SJSA1 (cell line): ENCODE results near the gene MRPL53. TPM values are rescaled to one million over a fixed set of nuclear protein-coding genes. Genes with fewer than 3 reads are reported as not detected.

Source experiments
- DNase-seq, 2 experiments: peaks; one replicate each; pipeline ENCODE4 v3.0.0-alpha.2; 2015 to 2020; ENCODE audit warnings: low spot score in 2 of 2, low read depth in 1 of 2
- H3K27ac ChIP-seq: fragments of 250-450 bp; sonication (Bioruptor Pico); 2 replicates; pipeline ENCODE4 v1.5.1; 2020; ENCODE audit warnings: mild to moderate bottlenecking, moderate library complexity
- H3K27me3 ChIP-seq: fragments of 250-450 bp; sonication (Bioruptor Pico); replicated peaks from 2 replicates; pipeline ENCODE4 v1.5.1; 2020; ENCODE audit warnings: mild to moderate bottlenecking, moderate library complexity
- H3K36me3 ChIP-seq: fragments of 250-450 bp; sonication (Bioruptor Pico); 2 replicates; pipeline ENCODE4 v1.5.1; 2020; ENCODE audit warnings: mild to moderate bottlenecking
- H3K4me1 ChIP-seq: fragments of 250-450 bp; sonication (Bioruptor Pico); replicated peaks from 2 replicates; pipeline ENCODE4 v1.6.1; 2021; ENCODE audit warnings: mild to moderate bottlenecking
- H3K4me3 ChIP-seq: fragments of 250-450 bp; sonication (Bioruptor Pico); 2 replicates; pipeline ENCODE4 v1.5.1; 2020; ENCODE audit warnings: mild to moderate bottlenecking
- H3K9me3 ChIP-seq: fragments of 250-450 bp; sonication (Bioruptor Pico); replicated peaks from 2 replicates; pipeline ENCODE4 v1.5.1; 2020; ENCODE audit warnings: mild to moderate bottlenecking
- total RNA-seq: library from RNA; depleted of rRNA; stranded (reverse); fragments of >200 nt; shearing (Covaris generic); gene quantifications from 2 replicates; pipeline ENCODE4 v1.2.3, GENCODE V29; 2014; rRNA removed

Gene MRPL53
- total RNA-seq, 1 experiment from 2014 or later: 30.4 TPM

GRCh38 chr2:74425523-74425922 lies 47.0 kb downstream of the MRPL53 start:
- H3K27ac ChIP-seq: no peak overlapping the region
- H3K27me3 ChIP-seq: no peaks in the 10 kb centered on the region
- peaks cover 32% of the 10 kb centered on the region for H3K36me3 ChIP-seq
- no peak for DNase-seq
- H3K4me1 ChIP-seq: peaks cover 12% of the 10 kb centered on the region
- H3K4me3 ChIP-seq: no peak overlapping the region
- H3K9me3 ChIP-seq: no peaks in the 10 kb centered on the region

GRCh38 chr2:74424995-74425406 lies 47.5 kb downstream of the MRPL53 start:
- Histone ChIP-seq H3K36me3 (peaks cover 28% of the 10 kb centered on the region), H3K27ac (no peak overlapping the region), H3K4me1 (peaks cover 12% of the 10 kb centered on the region), H3K9me3 (no peaks in the 10 kb centered on the region), H3K4me3 (no peak overlapping the region), H3K27me3 (no peaks in the 10 kb centered on the region)
- no peak for DNase-seq

- Histone ChIP-seq H3K4me3 (no peak overlapping the region), H3K9me3 (no peaks in the 10 kb centered on the region), H3K36me3 (peaks cover 22% of the 10 kb centered on the region), H3K4me1 (peaks cover 12% of the 10 kb centered on the region), H3K27me3 (peaks cover 6% of the 10 kb centered on the region), H3K27ac (no peak overlapping the region)
- no peak for DNase-seq
Measured at GRCh38 chr2:74424139-74424992, 48.1 kb downstream of the MRPL53 start.

GRCh38 chr2:74423231-74424095 lies 49.0 kb downstream of the MRPL53 start:
- Histone ChIP-seq H3K4me3 (no peak overlapping the region), H3K4me1 (peaks cover 12% of the 10 kb centered on the region), H3K27ac (no peak overlapping the region), H3K36me3 (peaks cover 15% of the 10 kb centered on the region), H3K27me3 (peaks cover 7% of the 10 kb centered on the region), H3K9me3 (no peaks in the 10 kb centered on the region)
- no peak for DNase-seq

Other genes starting within 250 kb of the MRPL53 start
- gene SLC4A5, start 129.3 kb downstream of the MRPL53 start, total RNA-seq: 0.08 TPM in 1 of 2 replicates, not detected in the other
- gene DCTN1, start 92.4 kb downstream of the MRPL53 start, total RNA-seq: 95.2 and 136 TPM in 2 replicates
- gene C2orf81, start 51.1 kb downstream of the MRPL53 start, total RNA-seq: 0.34 and 1.3 TPM in 2 replicates
- 13.8 and 15.2 TPM in 2 replicates for gene WDR54, start 51.0 kb downstream of the MRPL53 start, total RNA-seq
- 5.6 and 8.7 TPM in 2 replicates for gene RTKN, start 30.7 kb downstream of the MRPL53 start, total RNA-seq
- 10.1 and 14.0 TPM in 2 replicates for gene INO80B, start 17.6 kb downstream of the MRPL53 start, total RNA-seq
- 36.1 and 39.6 TPM in 2 replicates for gene WBP1, start 14.2 kb downstream of the MRPL53 start, total RNA-seq
- 38.7 and 41.2 TPM in 2 replicates for gene MOGS, start 7.3 kb downstream of the MRPL53 start, total RNA-seq
- 5.4 and 12.4 TPM in 2 replicates for gene CCDC142, start 10.3 kb upstream of the MRPL53 start, total RNA-seq
- 19.8 and 22.9 TPM in 2 replicates for gene TTC31, start 10.4 kb upstream of the MRPL53 start, total RNA-seq
- 0.18 and 1.6 TPM in 2 replicates for gene LBX2, start 26.9 kb upstream of the MRPL53 start, total RNA-seq
- 15.8 and 19.3 TPM in 2 replicates for gene PCGF1, start 35.0 kb upstream of the MRPL53 start, total RNA-seq
- not detected in 2 replicates for gene TLX2, start 41.8 kb upstream of the MRPL53 start, total RNA-seq
- not detected in 2 replicates for gene DQX1, start 53.6 kb upstream of the MRPL53 start, total RNA-seq
- gene AUP1, start 57.0 kb upstream of the MRPL53 start, total RNA-seq: 88.4 and 151 TPM in 2 replicates
- 28.3 and 36.8 TPM in 2 replicates for gene HTRA2, start 57.3 kb upstream of the MRPL53 start, total RNA-seq
- gene LOXL3, start 81.3 kb upstream of the MRPL53 start, total RNA-seq: 10.4 and 14.8 TPM in 2 replicates
- 13.6 and 14.4 TPM in 2 replicates for gene DOK1, start 82.0 kb upstream of the MRPL53 start, total RNA-seq
- gene M1AP, start 175.7 kb upstream of the MRPL53 start, total RNA-seq: not detected in 2 replicates
- gene SEMA4F, start 181.6 kb upstream of the MRPL53 start, total RNA-seq: 8.1 and 8.3 TPM in 2 replicates